ENCODE data around the gene TTC7B. TPM values are rescaled to one million over a fixed set of nuclear protein-coding genes. Genes with fewer than 3 reads are reported as not detected.

Gene TTC7B
- total RNA-seq, 1 experiment from 2014 or later: 70.6 TPM

- Histone ChIP-seq H3K4me2 (ENCODE audit: low read length) (no peak overlapping the region), H3K27ac (ENCODE audit: low read depth, low read length) (no peak overlapping the region), H2AFZ (ENCODE audit: low read depth, low read length, poor library complexity, severe bottlenecking) (no peak overlapping the region), H3K4me1 (ENCODE audit: control insufficient read depth in 1 of 2, insufficient read depth in 2 of 2, low read length in 2 of 2) (no peaks in the 10 kb centered on the region), H3K9me2 (ENCODE audit: insufficient read depth) (no peaks in the 10 kb centered on the region), H3K27me3 (ENCODE audit: insufficient read depth, low read length) (no peaks in the 10 kb centered on the region), H4K20me1 (ENCODE audit: insufficient read depth) (no peaks in the 10 kb centered on the region), H3K9me3 (ENCODE audit: control insufficient read depth in 1 of 2, insufficient read depth in 1 of 2, low read depth in 1 of 2, low read length in 2 of 2) (no peaks in the 10 kb centered on the region), H3K4me3 (replicated peaks in 1 of 2; ENCODE audit: low read depth in 1 of 2, low read length in 2 of 2) (no peak overlapping the region), H3K79me2 (ENCODE audit: insufficient read depth, low read length) (no peaks in the 10 kb centered on the region), H3K36me3 (ENCODE audit: control insufficient read depth in 1 of 2, insufficient read depth in 2 of 2, low read length in 2 of 2) (no peaks in the 10 kb centered on the region), H3K9ac (ENCODE audit: low read length) (no peak overlapping the region)
- DNase-seq (ENCODE audit: low read depth, low spot score) (no peak), ATAC-seq (no peak)
- CTCF ChIA-PET: no interaction called here
- no peak for TF ChIP-seq MAX (IDR thresholded peaks at IDR 0.05)
- TF ChIP-seq SIN3A (IDR thresholded peaks at IDR 0.05; ENCODE audit: low read depth): no peak
- TF ChIP-seq TCF7L2 (IDR thresholded peaks at IDR 0.05; ENCODE audit: borderline replicate concordance, extremely low read depth, insufficient read depth, insufficient read length): no peak
- TF ChIP-seq SRF (IDR thresholded peaks at IDR 0.05; ENCODE audit: low read depth): no peak
- no peak for TF ChIP-seq CBX3 (IDR thresholded peaks at IDR 0.05; ENCODE audit: low read depth)
- no peak for TF ChIP-seq FOSL1 (IDR thresholded peaks at IDR 0.05; ENCODE audit: low read depth)
- no peak for TF ChIP-seq EGR1 (IDR thresholded peaks at IDR 0.05; ENCODE audit: low read depth)
- no peak for TF ChIP-seq POLR2A (IDR thresholded peaks at IDR 0.05; ENCODE audit: borderline replicate concordance, extremely low read depth, insufficient read depth, insufficient read length)
- no peak for TF ChIP-seq YY1 (IDR thresholded peaks at IDR 0.05; ENCODE audit: extremely low read depth, insufficient replicate concordance, low read depth, low read length)
- TF ChIP-seq EZH2phosphoT487 (IDR thresholded peaks at IDR 0.05; ENCODE audit: borderline replicate concordance): no peak
- no peak for TF ChIP-seq CEBPB (IDR thresholded peaks at IDR 0.05; ENCODE audit: low read depth)
- TF ChIP-seq RAD21 (IDR thresholded peaks at IDR 0.05; ENCODE audit: low read depth): no peak
- RAD21 ChIA-PET (ENCODE audit: low non-redundant PET in 1 of 2, low total read pairs in 2 of 2, uncharacterized antibody in 2 of 2, unreplicated experiment in 2 of 2): no interaction called here
- BruUV-seq (replicated peaks): no TSS peak
- intact Hi-C loops (cut with micrococcal nuclease): no loop called here
- POLR2A ChIA-PET: no interaction called here
Measured at GRCh38 chr14:90576581-90576980, 239.6 kb downstream of the TTC7B start.

GRCh38 chr14:90575781-90576180 is 240.4 kb downstream of the TTC7B start:
- no peak overlapping the region for H3K9ac ChIP-seq (ENCODE audit: low read length)
- no peak for TF ChIP-seq CBX3 (IDR thresholded peaks at IDR 0.05; ENCODE audit: low read depth)
- no peak for TF ChIP-seq ZBTB33 (IDR thresholded peaks at IDR 0.05; ENCODE audit: extremely low read depth, insufficient replicate concordance, low read length)
- no peak for TF ChIP-seq SRF (IDR thresholded peaks at IDR 0.05; ENCODE audit: low read depth)
- TF ChIP-seq JUND (IDR thresholded peaks at IDR 0.05): no peak
- TF ChIP-seq TCF7L2 (IDR thresholded peaks at IDR 0.05; ENCODE audit: borderline replicate concordance, extremely low read depth, insufficient read depth, insufficient read length): no peak
- no peak for TF ChIP-seq RAD21 (IDR thresholded peaks at IDR 0.05; ENCODE audit: low read depth)
- TF ChIP-seq REST (IDR thresholded peaks at IDR 0.05; ENCODE audit: low read depth): no peak
- ATAC-seq: no peak
- no peak overlapping the region for H3K4me3 ChIP-seq (replicated peaks in 1 of 2; ENCODE audit: low read depth in 1 of 2, low read length in 2 of 2)
- DNase-seq (ENCODE audit: low read depth, low spot score): no peak
- no peaks in the 10 kb centered on the region for H3K79me2 ChIP-seq (ENCODE audit: insufficient read depth, low read length)
- POLR2A ChIA-PET: no interaction called here
- no peak overlapping the region for H3K27ac ChIP-seq (ENCODE audit: low read depth, low read length)
- H4K20me1 ChIP-seq (ENCODE audit: insufficient read depth): no peaks in the 10 kb centered on the region
- H3K9me3 ChIP-seq (ENCODE audit: control insufficient read depth in 1 of 2, insufficient read depth in 1 of 2, low read depth in 1 of 2, low read length in 2 of 2): no peaks in the 10 kb centered on the region
- no peaks in the 10 kb centered on the region for H3K4me1 ChIP-seq (ENCODE audit: control insufficient read depth in 1 of 2, insufficient read depth in 2 of 2, low read length in 2 of 2)
- no TSS peak for BruUV-seq (replicated peaks)
- RAD21 ChIA-PET (ENCODE audit: low non-redundant PET in 1 of 2, low total read pairs in 2 of 2, uncharacterized antibody in 2 of 2, unreplicated experiment in 2 of 2): no interaction called here
- no peaks in the 10 kb centered on the region for H3K27me3 ChIP-seq (ENCODE audit: insufficient read depth, low read length)
- intact Hi-C loops (cut with micrococcal nuclease): no loop called here
- H3K9me2 ChIP-seq (ENCODE audit: insufficient read depth): no peaks in the 10 kb centered on the region
- no peaks in the 10 kb centered on the region for H3K36me3 ChIP-seq (ENCODE audit: control insufficient read depth in 1 of 2, insufficient read depth in 2 of 2, low read length in 2 of 2)
- no peak overlapping the region for H3K4me2 ChIP-seq (ENCODE audit: low read length)
- H2AFZ ChIP-seq (ENCODE audit: low read depth, low read length, poor library complexity, severe bottlenecking): no peak overlapping the region
- CTCF ChIA-PET: interaction anchor here (1.2 kb wide), 1 partner anchor 274 kb away, joined by 3 read pairs; no protein-coding TSS in a partner anchor
